ENCODE results near the gene GTF3C5. TPM values are rescaled to one million over a fixed set of nuclear protein-coding genes. Genes with fewer than 3 reads are reported as not detected.

GTF3C5 gene
- total and polyA plus RNA-seq, 9 of the 15 experiments (the other 6 are each of a cell fraction or from before 2014, with no cell fraction given): 3.8 to 118 (median 83.7) TPM

DNA sequence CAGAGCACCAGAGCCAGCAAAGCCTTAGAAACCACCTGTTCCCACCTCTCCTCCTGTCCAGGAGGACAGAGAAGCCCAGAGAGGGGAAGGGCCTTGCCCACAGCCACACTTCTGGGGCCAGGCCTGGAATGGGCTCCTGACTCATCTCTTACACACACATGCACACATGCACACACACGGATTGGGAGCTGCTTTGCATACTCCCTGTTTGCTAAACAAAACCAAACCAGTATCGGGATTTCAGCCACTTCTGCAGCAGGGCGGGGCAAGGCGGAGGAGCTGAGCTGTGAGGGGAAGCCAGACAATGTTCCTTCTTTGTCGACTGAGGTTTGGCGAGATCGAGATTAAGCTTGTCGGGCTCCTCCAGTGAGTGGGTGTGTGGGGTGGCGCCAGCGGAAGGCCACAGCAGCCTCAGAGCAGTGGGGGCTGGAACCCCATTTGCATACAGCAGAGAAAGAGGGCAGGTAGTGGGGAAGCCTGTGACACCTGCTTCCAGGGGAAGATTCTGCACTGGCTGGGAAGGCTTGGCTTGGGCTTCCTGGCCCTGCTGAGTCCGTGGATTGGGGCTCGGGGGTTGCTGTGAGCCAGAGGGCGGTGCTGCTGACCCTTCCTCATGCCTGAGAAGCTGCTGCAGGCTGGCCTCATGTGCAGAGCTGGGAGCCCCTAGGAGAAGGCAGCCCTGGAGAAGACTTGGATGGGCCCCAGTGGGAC is 36.2 kb upstream of the GTF3C5 start (continued):
- peak; percentile 66; the same call in 1 of the 2 replicates for TF ChIP-seq MTA3 (IDR thresholded peaks at IDR 0.05; ENCODE audit: borderline replicate concordance)
- TF ChIP-seq SRSF1 (IDR thresholded peaks at IDR 0.05; ENCODE audit: low read depth, low read length): no peak
- no peak for TF ChIP-seq FUS (optimal IDR thresholded peaks at IDR 0.05; ENCODE audit: low read depth, low read length)
- TF ChIP-seq BCOR (IDR thresholded peaks at IDR 0.05): peak; percentile 79
- TF ChIP-seq EZH2 (IDR thresholded peaks at IDR 0.05; ENCODE audit: borderline replicate concordance, low read depth, low read length): no peak
- peak in 1 of 2 experiments; percentile 33; a peak in 1 of 3 replicates for TF ChIP-seq CBX3 (IDR thresholded peaks at IDR 0.05; ENCODE audit: borderline replicate concordance in 1 of 2, low read length in 2 of 2)
- no peak for TF ChIP-seq PHF8 (IDR thresholded peaks at IDR 0.05; ENCODE audit: borderline replicate concordance, low read length)
- TF ChIP-seq, protein P1, sequence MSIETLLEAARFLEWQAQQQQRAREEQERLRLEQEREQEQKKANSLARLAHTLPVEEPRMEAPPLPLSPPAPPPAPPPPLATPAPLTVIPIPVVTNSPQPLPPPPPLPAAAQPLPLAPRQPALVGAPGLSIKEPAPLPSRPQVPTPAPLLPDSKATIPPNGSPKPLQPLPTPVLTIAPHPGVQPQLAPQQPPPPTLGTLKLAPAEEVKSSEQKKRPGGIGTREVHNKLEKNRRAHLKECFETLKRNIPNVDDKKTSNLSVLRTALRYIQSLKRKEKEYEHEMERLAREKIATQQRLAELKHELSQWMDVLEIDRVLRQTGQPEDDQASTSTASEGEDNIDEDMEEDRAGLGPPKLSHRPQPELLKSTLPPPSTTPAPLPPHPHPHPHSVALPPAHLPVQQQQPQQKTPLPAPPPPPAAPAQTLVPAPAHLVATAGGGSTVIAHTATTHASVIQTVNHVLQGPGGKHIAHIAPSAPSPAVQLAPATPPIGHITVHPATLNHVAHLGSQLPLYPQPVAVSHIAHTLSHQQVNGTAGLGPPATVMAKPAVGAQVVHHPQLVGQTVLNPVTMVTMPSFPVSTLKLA (conservative IDR thresholded peaks at IDR 0.05): no peak
- no peak for TF ChIP-seq MCM3 (IDR thresholded peaks at IDR 0.05)
- TF ChIP-seq ZFX (CRISPR knock-in tag; IDR thresholded peaks at IDR 0.05): peak; percentile 42
- no peak for TF ChIP-seq SMARCA5 (IDR thresholded peaks at IDR 0.05)
- TF ChIP-seq, protein P2, sequence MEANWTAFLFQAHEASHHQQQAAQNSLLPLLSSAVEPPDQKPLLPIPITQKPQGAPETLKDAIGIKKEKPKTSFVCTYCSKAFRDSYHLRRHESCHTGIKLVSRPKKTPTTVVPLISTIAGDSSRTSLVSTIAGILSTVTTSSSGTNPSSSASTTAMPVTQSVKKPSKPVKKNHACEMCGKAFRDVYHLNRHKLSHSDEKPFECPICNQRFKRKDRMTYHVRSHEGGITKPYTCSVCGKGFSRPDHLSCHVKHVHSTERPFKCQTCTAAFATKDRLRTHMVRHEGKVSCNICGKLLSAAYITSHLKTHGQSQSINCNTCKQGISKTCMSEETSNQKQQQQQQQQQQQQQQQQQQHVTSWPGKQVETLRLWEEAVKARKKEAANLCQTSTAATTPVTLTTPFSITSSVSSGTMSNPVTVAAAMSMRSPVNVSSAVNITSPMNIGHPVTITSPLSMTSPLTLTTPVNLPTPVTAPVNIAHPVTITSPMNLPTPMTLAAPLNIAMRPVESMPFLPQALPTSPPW (CRISPR knock-in tag; IDR thresholded peaks at IDR 0.05): peak; percentile 83
- peak; percentile 61 for TF ChIP-seq CXXC5 (CRISPR knock-in tag; IDR thresholded peaks at IDR 0.05)
- TF ChIP-seq ZNF696 (CRISPR knock-in tag; conservative IDR thresholded peaks at IDR 0.05): no peak
- TF ChIP-seq NFXL1 (CRISPR knock-in tag; IDR thresholded peaks at IDR 0.05): no peak
- no peak for TF ChIP-seq PHB (CRISPR knock-in tag; IDR thresholded peaks at IDR 0.05)
- TF ChIP-seq, protein P3, sequence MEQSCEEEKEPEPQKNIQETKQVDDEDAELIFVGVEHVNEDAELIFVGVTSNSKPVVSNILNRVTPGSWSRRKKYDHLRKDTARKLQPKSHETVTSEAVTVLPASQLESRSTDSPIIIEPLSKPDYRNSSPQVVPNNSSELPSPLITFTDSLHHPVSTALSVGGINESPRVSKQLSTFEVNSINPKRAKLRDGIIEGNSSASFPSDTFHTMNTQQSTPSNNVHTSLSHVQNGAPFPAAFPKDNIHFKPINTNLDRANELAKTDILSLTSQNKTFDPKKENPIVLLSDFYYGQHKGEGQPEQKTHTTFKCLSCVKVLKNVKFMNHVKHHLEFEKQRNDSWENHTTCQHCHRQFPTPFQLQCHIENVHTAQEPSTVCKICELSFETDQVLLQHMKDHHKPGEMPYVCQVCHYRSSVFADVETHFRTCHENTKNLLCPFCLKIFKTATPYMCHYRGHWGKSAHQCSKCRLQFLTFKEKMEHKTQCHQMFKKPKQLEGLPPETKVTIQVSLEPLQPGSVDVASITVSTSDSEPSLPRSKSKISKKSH (CRISPR knock-in tag; IDR thresholded peaks at IDR 0.05): no peak
- TF ChIP-seq NFIC (IDR thresholded peaks at IDR 0.05): peak; percentile 60; the same call in 1 of the 2 replicates
- TF ChIP-seq HNRNPUL1 (IDR thresholded peaks at IDR 0.05; ENCODE audit: low read length): no peak
- TF ChIP-seq, protein P4, sequence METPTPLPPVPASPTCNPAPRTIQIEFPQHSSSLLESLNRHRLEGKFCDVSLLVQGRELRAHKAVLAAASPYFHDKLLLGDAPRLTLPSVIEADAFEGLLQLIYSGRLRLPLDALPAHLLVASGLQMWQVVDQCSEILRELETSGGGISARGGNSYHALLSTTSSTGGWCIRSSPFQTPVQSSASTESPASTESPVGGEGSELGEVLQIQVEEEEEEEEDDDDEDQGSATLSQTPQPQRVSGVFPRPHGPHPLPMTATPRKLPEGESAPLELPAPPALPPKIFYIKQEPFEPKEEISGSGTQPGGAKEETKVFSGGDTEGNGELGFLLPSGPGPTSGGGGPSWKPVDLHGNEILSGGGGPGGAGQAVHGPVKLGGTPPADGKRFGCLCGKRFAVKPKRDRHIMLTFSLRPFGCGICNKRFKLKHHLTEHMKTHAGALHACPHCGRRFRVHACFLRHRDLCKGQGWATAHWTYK (CRISPR knock-in tag; IDR thresholded peaks at IDR 0.05): no peak
- no peak for TF ChIP-seq IRF2 (CRISPR knock-in tag; IDR thresholded peaks at IDR 0.05)
- no peak for TF ChIP-seq ZC3H4 (CRISPR knock-in tag; IDR thresholded peaks at IDR 0.05; ENCODE audit: borderline replicate concordance)
- no peak for TF ChIP-seq FOXM1 (IDR thresholded peaks at IDR 0.05; ENCODE audit: low read depth)
- TF ChIP-seq FOXM1 (CRISPR knock-in tag; IDR thresholded peaks at IDR 0.05; ENCODE audit: low read depth): no peak
- 0 out of 2 replicates have a peak, but pooled peaks have one; percentile 40 for TF ChIP-seq FOXK1 (CRISPR knock-in tag; IDR thresholded peaks at IDR 0.05; ENCODE audit: borderline replicate concordance)
